ENCODE results near the gene B4GALT5.

GRCh38 chr20:49710971-49711666 is 2.6 kb downstream of the B4GALT5 start:
- TF ChIP-seq, protein P1, sequence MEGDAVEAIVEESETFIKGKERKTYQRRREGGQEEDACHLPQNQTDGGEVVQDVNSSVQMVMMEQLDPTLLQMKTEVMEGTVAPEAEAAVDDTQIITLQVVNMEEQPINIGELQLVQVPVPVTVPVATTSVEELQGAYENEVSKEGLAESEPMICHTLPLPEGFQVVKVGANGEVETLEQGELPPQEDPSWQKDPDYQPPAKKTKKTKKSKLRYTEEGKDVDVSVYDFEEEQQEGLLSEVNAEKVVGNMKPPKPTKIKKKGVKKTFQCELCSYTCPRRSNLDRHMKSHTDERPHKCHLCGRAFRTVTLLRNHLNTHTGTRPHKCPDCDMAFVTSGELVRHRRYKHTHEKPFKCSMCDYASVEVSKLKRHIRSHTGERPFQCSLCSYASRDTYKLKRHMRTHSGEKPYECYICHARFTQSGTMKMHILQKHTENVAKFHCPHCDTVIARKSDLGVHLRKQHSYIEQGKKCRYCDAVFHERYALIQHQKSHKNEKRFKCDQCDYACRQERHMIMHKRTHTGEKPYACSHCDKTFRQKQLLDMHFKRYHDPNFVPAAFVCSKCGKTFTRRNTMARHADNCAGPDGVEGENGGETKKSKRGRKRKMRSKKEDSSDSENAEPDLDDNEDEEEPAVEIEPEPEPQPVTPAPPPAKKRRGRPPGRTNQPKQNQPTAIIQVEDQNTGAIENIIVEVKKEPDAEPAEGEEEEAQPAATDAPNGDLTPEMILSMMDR (IDR thresholded peaks at IDR 0.05), result no peak
- TF ChIP-seq POLR2A (IDR thresholded peaks at IDR 0.05), result no peak

All from body of pancreas (tissue), 4 donors.